ENCODE data around the gene EPSTI1.
"Not testable (repeated sequence)": the region's sequence is repeated elsewhere in the genome, so short reads cannot be mapped to it uniquely, and the experiment has no call there.

Gene EPSTI1

GRCh38 chr13:42891591-42891990 lies 100.5 kb downstream of the EPSTI1 start:
- DNase-seq = no peak

- no peak for DNase-seq
Measured at GRCh38 chr13:42885325-42885724, 106.7 kb downstream of the EPSTI1 start.

GRCh38 chr13:42883771-42884467 lies 108.1 kb downstream of the EPSTI1 start:
- DNase-seq = no peak

- DNase-seq = no peak
Measured at GRCh38 chr13:42883142-42883541, 108.9 kb downstream of the EPSTI1 start.

- DNase-seq = no peak
Measured at GRCh38 chr13:42880056-42880605, 111.9 kb downstream of the EPSTI1 start.

- DNase-seq = no peak
Measured at GRCh38 chr13:42878721-42879120, 113.3 kb downstream of the EPSTI1 start.

- DNase-seq = no peak
Measured at GRCh38 chr13:42876887-42877545, 115.0 kb downstream of the EPSTI1 start.

GRCh38 chr13:42876270-42876714 lies 115.7 kb downstream of the EPSTI1 start:
- no peak for DNase-seq

GRCh38 chr13:42875475-42876269 lies 116.4 kb downstream of the EPSTI1 start:
- no peak for DNase-seq

GRCh38 chr13:42874221-42874620 lies 117.8 kb downstream of the EPSTI1 start:
- DNase-seq = no peak

GRCh38 chr13:42873081-42873480 lies 119.0 kb downstream of the EPSTI1 start:
- DNase-seq = no peak

- DNase-seq = no peak
Measured at GRCh38 chr13:42867232-42867631, 124.8 kb downstream of the EPSTI1 start.

- no peak for DNase-seq
Measured at GRCh38 chr13:42865768-42866102, 126.3 kb downstream of the EPSTI1 start.

GRCh38 chr13:42864952-42865767 lies 126.9 kb downstream of the EPSTI1 start:
- DNase-seq = no peak

- not testable (repeated sequence) for DNase-seq
Measured at GRCh38 chr13:42862370-42862769, 129.7 kb downstream of the EPSTI1 start.

GRCh38 chr13:42860485-42860884 lies 131.6 kb downstream of the EPSTI1 start:
- DNase-seq = no peak

GRCh38 chr13:42859760-42860159 lies 132.3 kb downstream of the EPSTI1 start:
- no peak for DNase-seq

- DNase-seq = no peak
Measured at GRCh38 chr13:42855410-42855809, 136.6 kb downstream of the EPSTI1 start.

GRCh38 chr13:42852136-42852535 lies 139.9 kb downstream of the EPSTI1 start:
- DNase-seq = no peak

GRCh38 chr13:42849200-42849599 lies 142.8 kb downstream of the EPSTI1 start:
- DNase-seq = no peak

GRCh38 chr13:42847891-42848663 lies 144.0 kb downstream of the EPSTI1 start:
- no peak for DNase-seq

All from activated CD4-positive, CD25-positive, alpha-beta regulatory T cell (primary cell).